Suprapubic skin (tissue), 3 donors: ENCODE measurements around the gene PRSS50.

Experiments
- POLR2A ChIP-seq, 2 donors: fragments of 450-650 bp; IDR thresholded peaks; one replicate each; pipeline ENCODE4 v1.6.1; 2017; ENCODE audit warnings: antibody characterized with exemption in 2 of 2, mild to moderate bottlenecking in 2 of 2, moderate library complexity in 2 of 2
- TF ChIP-seq, protein P1 (sequence below), 2 donors: fragments of 200-600 bp in 1 of 2; fragments of 450-650 bp in 1 of 2; sonication (generic) in 1 of 2; IDR thresholded peaks; one replicate each; pipeline ENCODE4 v1.5.1; 2016 to 2019; ENCODE audit warnings: antibody characterized with exemption in 2 of 2, mild to moderate bottlenecking in 1 of 2, moderate library complexity in 1 of 2

DNA sequence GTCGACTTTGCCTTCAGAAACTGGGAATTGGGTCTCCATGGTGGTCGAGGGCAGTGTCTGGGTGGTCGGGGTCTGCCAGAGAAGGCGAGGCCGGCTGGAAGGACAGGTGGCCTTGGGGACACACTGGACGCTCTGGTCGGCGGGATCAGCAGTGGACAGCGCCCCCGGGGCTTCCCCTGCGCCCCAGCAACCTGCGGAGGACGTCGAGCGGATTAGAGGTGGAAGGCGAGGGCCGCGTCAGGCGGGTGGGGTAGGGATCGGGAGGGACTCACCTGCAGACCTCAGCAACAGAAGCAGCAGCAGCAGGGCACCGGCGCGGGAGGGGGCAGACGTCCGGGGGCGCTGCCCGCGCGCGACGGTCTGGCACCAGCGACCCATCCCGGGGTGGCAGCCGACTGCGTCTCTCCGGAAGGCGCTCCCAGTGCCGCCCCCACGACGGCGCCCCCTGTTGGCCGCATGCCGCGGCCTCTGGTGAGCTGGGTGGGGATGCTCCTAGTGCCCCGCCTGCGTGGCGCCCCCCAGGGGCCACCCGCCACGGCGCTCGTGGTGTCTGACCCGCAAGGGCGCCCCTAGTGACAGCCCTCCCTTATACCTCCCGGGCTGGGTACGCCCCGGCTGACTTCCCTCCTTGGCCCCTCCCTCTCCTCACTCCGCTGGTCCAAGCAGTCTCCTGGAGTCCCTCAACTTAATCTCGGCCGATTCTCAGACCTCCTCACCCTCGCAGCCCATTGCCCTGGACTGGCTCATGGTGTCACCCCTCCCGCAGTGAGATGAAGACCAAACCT, at the start of gene PRSS50:
- no peak for TF ChIP-seq POLR2A (IDR thresholded peaks at IDR 0.05)
- TF ChIP-seq, protein P1, sequence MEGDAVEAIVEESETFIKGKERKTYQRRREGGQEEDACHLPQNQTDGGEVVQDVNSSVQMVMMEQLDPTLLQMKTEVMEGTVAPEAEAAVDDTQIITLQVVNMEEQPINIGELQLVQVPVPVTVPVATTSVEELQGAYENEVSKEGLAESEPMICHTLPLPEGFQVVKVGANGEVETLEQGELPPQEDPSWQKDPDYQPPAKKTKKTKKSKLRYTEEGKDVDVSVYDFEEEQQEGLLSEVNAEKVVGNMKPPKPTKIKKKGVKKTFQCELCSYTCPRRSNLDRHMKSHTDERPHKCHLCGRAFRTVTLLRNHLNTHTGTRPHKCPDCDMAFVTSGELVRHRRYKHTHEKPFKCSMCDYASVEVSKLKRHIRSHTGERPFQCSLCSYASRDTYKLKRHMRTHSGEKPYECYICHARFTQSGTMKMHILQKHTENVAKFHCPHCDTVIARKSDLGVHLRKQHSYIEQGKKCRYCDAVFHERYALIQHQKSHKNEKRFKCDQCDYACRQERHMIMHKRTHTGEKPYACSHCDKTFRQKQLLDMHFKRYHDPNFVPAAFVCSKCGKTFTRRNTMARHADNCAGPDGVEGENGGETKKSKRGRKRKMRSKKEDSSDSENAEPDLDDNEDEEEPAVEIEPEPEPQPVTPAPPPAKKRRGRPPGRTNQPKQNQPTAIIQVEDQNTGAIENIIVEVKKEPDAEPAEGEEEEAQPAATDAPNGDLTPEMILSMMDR (IDR thresholded peaks at IDR 0.05): no peak
